LNCaP clone FGC (cell line): ENCODE data around the gene SOBP.

Experiments used
- DNase-seq: peaks from one replicate; pipeline ENCODE4 v3.0.0-alpha.2; 2011; ENCODE audit warnings: low read depth
- H3K4me3 ChIP-seq: 2 replicates; pipeline ENCODE4 v1.5.1; 2011; ENCODE audit warnings: mild to moderate bottlenecking, low read depth, low read length, control low read depth
- TF ChIP-seq, protein P1 (sequence below): IDR thresholded peaks from 2 replicates; pipeline ENCODE4 v1.5.1; 2012; ENCODE audit warnings: mild to moderate bottlenecking; ENCODE audit not compliant: control insufficient read depth, insufficient read depth; ENCODE audit errors: extremely low read depth

SOBP gene

DNA sequence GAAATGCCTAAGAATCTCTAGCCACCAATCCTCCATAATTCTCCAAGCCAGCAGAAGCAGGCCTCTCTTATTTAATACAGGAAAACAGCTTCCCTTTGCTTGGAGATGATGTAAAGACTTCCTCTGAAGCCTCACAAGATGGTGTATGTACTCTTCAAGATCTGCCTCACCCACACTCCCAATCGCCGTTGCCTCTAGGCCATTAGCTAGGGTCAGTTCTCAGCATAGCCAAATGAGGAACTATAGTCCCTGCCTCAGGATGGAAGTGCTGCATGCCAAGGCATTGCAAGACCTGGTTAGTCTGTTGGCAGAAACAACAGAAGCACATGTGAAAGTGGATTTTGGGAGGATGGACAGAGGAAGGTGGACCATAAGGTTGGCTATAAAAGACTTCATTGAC, 195.1 kb downstream of the SOBP start:
- H3K4me3 ChIP-seq = no peak overlapping the region
- TF ChIP-seq, protein P1, sequence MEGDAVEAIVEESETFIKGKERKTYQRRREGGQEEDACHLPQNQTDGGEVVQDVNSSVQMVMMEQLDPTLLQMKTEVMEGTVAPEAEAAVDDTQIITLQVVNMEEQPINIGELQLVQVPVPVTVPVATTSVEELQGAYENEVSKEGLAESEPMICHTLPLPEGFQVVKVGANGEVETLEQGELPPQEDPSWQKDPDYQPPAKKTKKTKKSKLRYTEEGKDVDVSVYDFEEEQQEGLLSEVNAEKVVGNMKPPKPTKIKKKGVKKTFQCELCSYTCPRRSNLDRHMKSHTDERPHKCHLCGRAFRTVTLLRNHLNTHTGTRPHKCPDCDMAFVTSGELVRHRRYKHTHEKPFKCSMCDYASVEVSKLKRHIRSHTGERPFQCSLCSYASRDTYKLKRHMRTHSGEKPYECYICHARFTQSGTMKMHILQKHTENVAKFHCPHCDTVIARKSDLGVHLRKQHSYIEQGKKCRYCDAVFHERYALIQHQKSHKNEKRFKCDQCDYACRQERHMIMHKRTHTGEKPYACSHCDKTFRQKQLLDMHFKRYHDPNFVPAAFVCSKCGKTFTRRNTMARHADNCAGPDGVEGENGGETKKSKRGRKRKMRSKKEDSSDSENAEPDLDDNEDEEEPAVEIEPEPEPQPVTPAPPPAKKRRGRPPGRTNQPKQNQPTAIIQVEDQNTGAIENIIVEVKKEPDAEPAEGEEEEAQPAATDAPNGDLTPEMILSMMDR = no peak
- DNase-seq = no peak

DNA sequence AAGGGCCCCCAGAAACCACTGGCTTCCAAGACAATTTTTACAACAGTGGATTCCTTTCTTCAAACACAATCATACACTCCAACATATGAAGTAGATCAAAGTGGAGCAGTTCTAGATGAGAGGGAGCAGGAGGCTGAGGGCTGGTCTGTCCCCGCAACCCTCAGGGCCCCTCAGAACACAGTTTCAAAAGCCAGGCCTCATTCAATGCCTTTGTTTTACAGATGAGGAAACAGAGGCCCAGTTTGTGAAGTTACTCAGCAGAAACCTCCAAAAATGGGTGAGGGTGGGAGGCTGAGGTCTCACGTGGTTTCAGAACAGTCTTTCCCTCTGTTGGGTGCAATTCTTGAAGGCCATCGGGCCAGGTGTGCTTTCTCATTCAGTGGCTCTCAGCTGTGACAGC, 199.3 kb downstream of the SOBP start:
- H3K4me3 ChIP-seq = no peak overlapping the region
- no peak for DNase-seq
- TF ChIP-seq, protein P1 = no peak

- TF ChIP-seq, protein P1 = no peak
Measured at GRCh38 chr6:107689951-107690642, 200.2 kb downstream of the SOBP start.

DNA sequence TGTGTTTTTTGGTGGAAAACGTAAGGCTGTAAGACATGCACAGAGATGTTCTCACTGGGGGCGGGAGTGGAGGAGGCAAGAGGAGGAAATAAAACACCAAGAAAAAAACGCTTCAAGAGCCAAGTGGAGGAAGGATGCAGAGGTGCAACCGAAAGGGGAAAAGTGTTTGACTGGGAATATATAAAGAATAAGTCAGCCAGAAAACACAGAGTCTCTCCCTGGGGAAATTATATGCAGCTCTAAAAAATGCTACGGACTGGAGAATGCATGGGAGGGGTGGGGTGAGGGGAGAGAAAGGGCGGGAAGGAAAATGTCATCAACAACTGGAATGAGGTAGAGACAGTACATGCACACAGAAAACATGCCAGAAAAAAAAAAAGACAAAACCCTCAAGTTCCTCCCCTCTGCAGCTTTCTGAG, 200.7 kb downstream of the SOBP start:
- no peak for DNase-seq
- TF ChIP-seq, protein P1 = no peak
- no peak overlapping the region for H3K4me3 ChIP-seq

More at GRCh38 chr6:107689951-107690642, 200.2 kb downstream of the SOBP start:
- DNase-seq = no peak
- no peak overlapping the region for H3K4me3 ChIP-seq

GRCh38 chr6:107691062-107691751, 201.3 kb downstream of the SOBP start:
- no peak overlapping the region for H3K4me3 ChIP-seq
- no peak for DNase-seq
- TF ChIP-seq, protein P1 = no peak

DNA sequence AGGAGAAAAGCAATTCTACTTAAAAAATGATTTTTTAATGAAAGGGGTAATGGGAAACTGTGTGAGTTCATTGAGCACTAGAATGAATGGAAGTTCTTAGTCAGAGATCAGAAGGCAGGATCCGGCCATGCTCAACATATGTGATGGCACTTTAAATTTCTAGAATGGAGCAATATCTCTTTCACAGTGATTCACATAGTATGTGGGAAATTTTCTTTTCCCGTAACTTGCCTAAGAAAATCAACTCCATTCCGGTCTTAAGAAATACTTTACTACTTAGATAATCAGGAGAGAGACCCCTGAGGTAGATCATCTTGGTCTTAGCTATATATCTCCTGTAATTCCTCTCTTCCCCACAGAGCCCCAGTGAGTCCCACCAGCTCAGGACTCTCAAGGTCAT, 202.4 kb downstream of the SOBP start:
- no peak for DNase-seq
- H3K4me3 ChIP-seq = no peak overlapping the region
- TF ChIP-seq, protein P1 = no peak
